IMR-90 (cell line): ENCODE data around the gene ZNF396.

Experiments used
- CEBPB ChIP-seq: IDR thresholded peaks from 2 replicates; pipeline ENCODE4 v1.6.1; 2012; ENCODE audit warnings: low read depth, low read length, improper control_type of control experiment
- CTCF ChIP-seq: conservative IDR thresholded peaks from 2 replicates; pipeline ENCODE4 v1.5.1; 2012; ENCODE audit warnings: mild to moderate bottlenecking, low read depth, low read length, improper control_type of control experiment
- ELK1 ChIP-seq: fragments of 150-350 bp; IDR thresholded peaks from 2 replicates; pipeline ENCODE4 v1.6.1; 2016; ENCODE audit warnings: low read depth, mild to moderate bottlenecking, low read length, moderate library complexity, borderline replicate concordance
- MAZ ChIP-seq: IDR thresholded peaks from 2 replicates; pipeline ENCODE4 v1.6.1; 2012; ENCODE audit warnings: low read depth, mild to moderate bottlenecking, low read length, improper control_type of control experiment, moderate library complexity, borderline replicate concordance
- POLR2A ChIP-seq: IDR thresholded peaks from 2 replicates; pipeline ENCODE4 v1.6.1; 2012; ENCODE audit warnings: mild to moderate bottlenecking, low read depth, low read length
- RAD21 ChIP-seq: IDR thresholded peaks from 2 replicates; pipeline ENCODE4 v1.6.1; 2012; ENCODE audit warnings: low read length, improper control_type of control experiment
- RCOR1 ChIP-seq: IDR thresholded peaks from 2 replicates; pipeline ENCODE4 v1.6.1; 2012; ENCODE audit warnings: mild to moderate bottlenecking, low read length, improper control_type of control experiment; ENCODE audit not compliant: insufficient replicate concordance
- SMC3 ChIP-seq: fragments of 150-350 bp; IDR thresholded peaks from 2 replicates; pipeline ENCODE4 v1.6.1; 2016; ENCODE audit warnings: low read depth, mild to moderate bottlenecking, antibody characterized with exemption, low read length, moderate library complexity

GRCh38 chr18:35322486-35323458 is 54.4 kb downstream of the ZNF396 start:
- TF ChIP-seq ELK1 (no peak), CTCF (no peak), POLR2A (no peak), SMC3 (no peak), RCOR1 (no peak), RAD21 (no peak), CEBPB (no peak), MAZ (no peak)
